GM08714 (cell line): ENCODE measurements around the gene GTSE1.
A peak's percentile ranks its signal among the peaks of the same experiment; 100 is the strongest.
"Not testable (repeated sequence)": the region's sequence is repeated elsewhere in the genome, so short reads cannot be mapped to it uniquely, and the experiment has no call there.

ENCODE experiments used
- H3K4me3 ChIP-seq: fragments of 200-500 bp; sonication (Bioruptor generic); 2 replicates; pipeline ENCODE4 v1.5.1; 2014; ENCODE audit warnings: mild to moderate bottlenecking, low read length, inconsistent platforms
- ZNF274 ChIP-seq: IDR thresholded peaks from 2 replicates; pipeline ENCODE4 v1.6.1; 2012; ENCODE audit warnings: mild to moderate bottlenecking, low read depth, low read length

The GTSE1 gene

GRCh38 chr22:46296257-46297150, at the start of gene GTSE1:
TSS of gene GTSE1 (plus strand) at chr22:46296870. CDS start at chr22:46297401, 531 bp downstream.
- TF ChIP-seq ZNF274 = no peak
- peak within 1 kb of the TSS; percentile 76 for H3K4me3 ChIP-seq

GRCh38 chr22:46247443-46247975, 49.2 kb upstream of the GTSE1 start:
- no peak overlapping the region for H3K4me3 ChIP-seq
- TF ChIP-seq ZNF274 = no peak

GRCh38 chr22:46250035-46250782, 46.5 kb upstream of the GTSE1 start, which contains the start of gene CDPF1:
TSS of gene CDPF1 (minus strand) at chr22:46250293. CDS start at chr22:46248284, 2,009 bp downstream.
- H3K4me3 ChIP-seq = peak within 1 kb of the TSS; percentile 71
- no peak for TF ChIP-seq ZNF274

GRCh38 chr22:46250783-46251125, 45.9 kb upstream of the GTSE1 start:
- no peak for TF ChIP-seq ZNF274
- peak overlapping the region; percentile 71; the same call in 1 of the 2 replicates for H3K4me3 ChIP-seq

- TF ChIP-seq ZNF274 = no peak
- peak overlapping the region; percentile 71; the same call in 1 of the 2 replicates for H3K4me3 ChIP-seq
Observed at GRCh38 chr22:46251266-46251665, 45.4 kb upstream of the GTSE1 start.

GRCh38 chr22:46251816-46252380, 44.8 kb upstream of the GTSE1 start:
- TF ChIP-seq ZNF274 = no peak
- H3K4me3 ChIP-seq = no peak overlapping the region

- no peak overlapping the region for H3K4me3 ChIP-seq
- TF ChIP-seq ZNF274 = no peak
Observed at GRCh38 chr22:46256358-46256958, 40.2 kb upstream of the GTSE1 start.

- TF ChIP-seq ZNF274 = no peak
- H3K4me3 ChIP-seq = no peak overlapping the region
Observed at GRCh38 chr22:46259374-46259773, 37.3 kb upstream of the GTSE1 start.

- TF ChIP-seq ZNF274 = no peak
- H3K4me3 ChIP-seq = no peak overlapping the region
Observed at GRCh38 chr22:46260038-46260437, 36.6 kb upstream of the GTSE1 start.

- H3K4me3 ChIP-seq = no peak overlapping the region
- TF ChIP-seq ZNF274 = no peak
Observed at GRCh38 chr22:46262449-46263215, 34.0 kb upstream of the GTSE1 start.

- TF ChIP-seq ZNF274 = no peak
- no peak within 1 kb of the TSS for H3K4me3 ChIP-seq
Observed at GRCh38 chr22:46263216-46263590, 33.5 kb upstream of the GTSE1 start, which contains the start of gene PKDREJ. TSS of gene PKDREJ (minus strand) at chr22:46263343. CDS start at chr22:46263322, 21 bp downstream.

- not testable (repeated sequence) for H3K4me3 ChIP-seq
Observed at GRCh38 chr22:46264520-46264919, 32.1 kb upstream of the GTSE1 start.

GRCh38 chr22:46265627-46266026, 31.0 kb upstream of the GTSE1 start:
- not testable (repeated sequence) for H3K4me3 ChIP-seq
